ENCODE measurements around the gene LKAAEAR1. TPM values are rescaled to one million over a fixed set of nuclear protein-coding genes. Genes with fewer than 3 reads are reported as not detected.

The LKAAEAR1 gene
- total and polyA plus RNA-seq, 2 of the 13 experiments (the other 11 are each of a cell fraction or from before 2014, with no cell fraction given), result not detected

GRCh38 chr20:64083378-64083803, 807 bp downstream of the LKAAEAR1 start (continued):
- no peak for TF ChIP-seq SNAPC4 (CRISPR knock-in tag; IDR thresholded peaks at IDR 0.05)
- TF ChIP-seq DMAP1 (CRISPR knock-in tag; IDR thresholded peaks at IDR 0.05), result no peak; the same call in 1 of the 2 replicates
- TF ChIP-seq ZBTB21 (CRISPR knock-in tag; IDR thresholded peaks at IDR 0.05), result no peak
- no peak for TF ChIP-seq ARNT2 (CRISPR knock-in tag; IDR thresholded peaks at IDR 0.05; ENCODE audit: low read depth)
- TF ChIP-seq PHF8 (CRISPR knock-in tag; IDR thresholded peaks at IDR 0.05), result no peak
- no peak for TF ChIP-seq WIZ (CRISPR knock-in tag; IDR thresholded peaks at IDR 0.05)
- no peak for TF ChIP-seq ARID3A (IDR thresholded peaks at IDR 0.05; ENCODE audit: low read depth, low read length)
- no peak for TF ChIP-seq SIX4 (CRISPR knock-in tag; IDR thresholded peaks at IDR 0.05)
- no peak for TF ChIP-seq ZNF343 (CRISPR knock-in tag; IDR thresholded peaks at IDR 0.05)
- no peak for TF ChIP-seq ZNF784 (CRISPR knock-in tag; IDR thresholded peaks at IDR 0.05; ENCODE audit: borderline replicate concordance)
- no peak for TF ChIP-seq BRD4 (CRISPR knock-in tag; IDR thresholded peaks at IDR 0.05)
- no peak for TF ChIP-seq SMYD3 (CRISPR knock-in tag; IDR thresholded peaks at IDR 0.05)
- no peak for TF ChIP-seq RCOR2 (CRISPR knock-in tag; IDR thresholded peaks at IDR 0.05)
- TF ChIP-seq ZSCAN12 (CRISPR knock-in tag; IDR thresholded peaks at IDR 0.05), result no peak
- no peak for TF ChIP-seq PBX2 (CRISPR knock-in tag; IDR thresholded peaks at IDR 0.05)
- TF ChIP-seq HOMEZ (CRISPR knock-in tag; IDR thresholded peaks at IDR 0.05; ENCODE audit: low read depth), result 0 out of 2 replicates have a peak, but pooled peaks have one; percentile 33
- no peak for TF ChIP-seq ZNF878 (CRISPR knock-in tag; IDR thresholded peaks at IDR 0.05)
- no peak for TF ChIP-seq MIXL1 (CRISPR knock-in tag; IDR thresholded peaks at IDR 0.05)
- no peak for TF ChIP-seq KMT2A (CRISPR knock-in tag; IDR thresholded peaks at IDR 0.05)
- TF ChIP-seq ZNF768 (CRISPR knock-in tag; IDR thresholded peaks at IDR 0.05), result no peak
- TF ChIP-seq NFIC (IDR thresholded peaks at IDR 0.05; ENCODE audit: low read length), result no peak
- TF ChIP-seq ELF3 (CRISPR knock-in tag; IDR thresholded peaks at IDR 0.05), result no peak
- peak; percentile 55 for TF ChIP-seq GATAD2A (CRISPR knock-in tag; IDR thresholded peaks at IDR 0.05)

Measured in HepG2 (cell line).